Activated B cell treated with CpG ODN at 0.5 μM for 24 hours (primary cell): Measurements from ENCODE around the gene PKLR. TPM values are rescaled to one million over a fixed set of nuclear protein-coding genes. Genes with fewer than 3 reads are reported as not detected.
A peak's percentile ranks its signal among the peaks of the same experiment; 100 is the strongest.
"Not testable (repeated sequence)": the region's sequence is repeated elsewhere in the genome, so short reads cannot be mapped to it uniquely, and the experiment has no call there.

ENCODE experiments used
- ATAC-seq: fragments of 200-7000 bp; cut with Tn5 transposase; one replicate; pipeline ENCODE4 v1.10.0; 2021; ENCODE audit warnings: low read depth, mild to moderate bottlenecking, moderate library complexity
- CTCF ChIA-PET: fragments of 350-600 bp; sonication (Branson Sonifier 250); formaldehyde crosslinking; loops from one replicate; lab custom pipeline; 2021; ENCODE audit warnings: antibody characterized with exemption; lab: Charles Lee
- POLR2A ChIA-PET: fragments of 350-600 bp; sonication (Branson Sonifier 250); formaldehyde crosslinking; loops from one replicate; lab custom pipeline; 2021; ENCODE audit warnings: antibody characterized with exemption; lab: Charles Lee
- DNase-seq: peaks from one replicate; pipeline ENCODE4 v3.0.0; 2022
- H3K27ac Mint-ChIP-seq: one replicate; pipeline ENCODE4 v1.8.0; 2020; ENCODE audit warnings: mixed read lengths
- H3K27me3 Mint-ChIP-seq: one replicate; pipeline ENCODE4 v1.8.0; 2021; ENCODE audit warnings: mixed read lengths
- H3K36me3 Mint-ChIP-seq: one replicate; pipeline ENCODE4 v1.8.0; 2021; ENCODE audit warnings: low read depth, mixed read lengths
- H3K4me1 Mint-ChIP-seq: one replicate; pipeline ENCODE4 v1.8.0; 2021; ENCODE audit warnings: mixed read lengths
- H3K4me3 Mint-ChIP-seq: one replicate; pipeline ENCODE4 v1.8.0; 2020; ENCODE audit warnings: mild to moderate bottlenecking, mixed read lengths
- H3K9me3 Mint-ChIP-seq: one replicate; pipeline ENCODE4 v1.8.0; 2020; ENCODE audit warnings: mixed read lengths
- CTCF ChIP-seq: fragments of 200-600 bp; IDR thresholded peaks from one replicate; pipeline ENCODE4 v1.8.0; 2022; ENCODE audit warnings: antibody characterized with exemption, mild to moderate bottlenecking
- intact Hi-C: fragments of 100-400 bp; cut with micrococcal nuclease; formaldehyde crosslinking; loops from one replicate; pipeline ENCODE4 v1.15.1; 2024
- total RNA-seq: library from RNA; stranded (reverse); gene quantifications from 2 replicates; pipeline ENCODE4 v1.2.3, GENCODE V29; 2022

PKLR gene
- total RNA-seq = 0.18 TPM in 1 of 2 replicates, not detected in the other

- ATAC-seq = no peak
- no peak within 1 kb of the TSS for H3K27ac Mint-ChIP-seq
Observed at GRCh38 chr1:155301342-155301841, at the start of gene PKLR. Gene PKLR (minus strand): TSS chr1:155301438. CDS start chr1:155301395, 43 bp downstream.

GRCh38 chr1:155342842-155343241 lies 41.6 kb upstream of the PKLR start:
- intact Hi-C loops = no loop called here
- Mint-ChIP-seq H3K9me3 (no peaks in the 10 kb centered on the region), H3K36me3 (peaks cover 85% of the 10 kb centered on the region), H3K4me3 (no peak overlapping the region), H3K27ac (no peak overlapping the region), H3K4me1 (no peaks in the 10 kb centered on the region), H3K27me3 (no peaks in the 10 kb centered on the region)
- ChIA-PET CTCF (interaction anchor here (1.5 kb wide), 1 partner anchor 8 kb away, joined by 3 read pairs; no protein-coding TSS in a partner anchor), POLR2A (no interaction called here)
- TF ChIP-seq CTCF = no peak
- ATAC-seq (no peak), DNase-seq (no peak)

More at GRCh38 chr1:155301342-155301841, at the start of gene PKLR:
- no peaks in the 10 kb centered on the region for H3K36me3 Mint-ChIP-seq
- intact Hi-C loops = no loop called here
- peaks cover 2% of the 10 kb centered on the region for H3K4me1 Mint-ChIP-seq
- H3K9me3 Mint-ChIP-seq = no peaks in the 10 kb centered on the region
- DNase-seq = no peak
- peaks cover 10% of the 10 kb centered on the region for H3K27me3 Mint-ChIP-seq
- ChIA-PET CTCF (interaction anchor here (0.6 kb wide), 1 partner anchor 20 kb away, joined by 3 read pairs; no protein-coding TSS in a partner anchor), POLR2A (interaction anchor here (0.6 kb wide), 1 partner anchor 23 kb away, joined by 3 read pairs; no protein-coding TSS in a partner anchor)
- no peak for TF ChIP-seq CTCF
- no peak within 1 kb of the TSS for H3K4me3 Mint-ChIP-seq

- intact Hi-C loops = no loop called here
- Mint-ChIP-seq H3K27ac (no peak overlapping the region), H3K4me3 (no peak overlapping the region), H3K4me1 (no peaks in the 10 kb centered on the region), H3K36me3 (peaks cover 86% of the 10 kb centered on the region), H3K9me3 (no peaks in the 10 kb centered on the region), H3K27me3 (no peaks in the 10 kb centered on the region)
- CTCF ChIA-PET = no interaction called here
- ATAC-seq (no peak), DNase-seq (no peak)
- POLR2A ChIA-PET = no interaction called here
- no peak for TF ChIP-seq CTCF
Observed at GRCh38 chr1:155339515-155340097, 38.4 kb upstream of the PKLR start.

GRCh38 chr1:155334962-155335361 lies 33.7 kb upstream of the PKLR start:
- ChIA-PET POLR2A (no interaction called here), CTCF (interaction anchor here (0.9 to 1.4 kb wide), 2 partner anchors 9 to 11 kb away, joined by 3 read pairs; no protein-coding TSS in a partner anchor)
- DNase-seq (no peak), ATAC-seq (no peak)
- no peak for TF ChIP-seq CTCF
- Mint-ChIP-seq H3K36me3 (peaks cover 65% of the 10 kb centered on the region), H3K27ac (no peak overlapping the region), H3K27me3 (no peaks in the 10 kb centered on the region), H3K9me3 (no peaks in the 10 kb centered on the region), H3K4me1 (no peaks in the 10 kb centered on the region), H3K4me3 (no peak overlapping the region)
- intact Hi-C loops = no loop called here

- Mint-ChIP-seq H3K36me3 (peaks cover 30% of the 10 kb centered on the region), H3K27ac (no peak overlapping the region), H3K9me3 (no peaks in the 10 kb centered on the region), H3K27me3 (no peaks in the 10 kb centered on the region), H3K4me3 (no peak overlapping the region), H3K4me1 (peaks cover 5% of the 10 kb centered on the region)
- DNase-seq (no peak), ATAC-seq (peak; percentile 47)
- intact Hi-C loops = no loop called here
- ChIA-PET CTCF (no interaction called here), POLR2A (interaction anchor here (1.0 kb wide), 1 partner anchor 57 kb away, joined by 11 read pairs; the partner anchor contains the start of gene CLK2)
- TF ChIP-seq CTCF = no peak
Observed at GRCh38 chr1:155329980-155330598, 28.9 kb upstream of the PKLR start.

- CTCF ChIA-PET, H3K4me1 Mint-ChIP-seq, intact Hi-C loops, H3K27me3 Mint-ChIP-seq, H3K4me3 Mint-ChIP-seq, DNase-seq, H3K9me3 Mint-ChIP-seq, POLR2A ChIA-PET, H3K27ac Mint-ChIP-seq, ATAC-seq: not testable (repeated sequence)
- peaks cover 26% of the 10 kb centered on the region for H3K36me3 Mint-ChIP-seq
Observed at GRCh38 chr1:155328856-155329255, 27.6 kb upstream of the PKLR start.
